Esophagus squamous epithelium (tissue), 5 donors: ENCODE measurements around the gene VSNL1. TPM values are rescaled to one million over a fixed set of nuclear protein-coding genes. Genes with fewer than 3 reads are reported as not detected.
A peak's percentile ranks its signal among the peaks of the same experiment; 100 is the strongest.

Source experiments
- DNase-seq: peaks from one replicate; lab custom pipeline; 2025; lab: John Stamatoyannopoulos, UW
- H3K27ac ChIP-seq, 4 donors: fragments of 200-600 bp; sonication (generic); one replicate each; pipeline ENCODE4 v1.5.1; 2016 to 2019; ENCODE audit warnings: mild to moderate bottlenecking in 1 of 4
- H3K27me3 ChIP-seq, 4 donors: fragments of 200-600 bp; sonication (generic); 1 replicate in 3 of 4; 2 replicates in 1 of 4; pipeline versions ENCODE4 v1.5.1 to v1.6.0; 2017 to 2021; ENCODE audit warnings: antibody characterized with exemption in 1 of 4
- H3K36me3 ChIP-seq, 3 donors: fragments of 200-600 bp; sonication (generic); one replicate each; pipeline ENCODE4 v1.5.1; 2016 to 2019
- H3K4me1 ChIP-seq, 3 donors: fragments of 200-600 bp; sonication (generic); one replicate each; pipeline ENCODE4 v1.5.1; 2017 to 2019
- H3K4me3 ChIP-seq, 4 donors: fragments of 200-600 bp; sonication (generic); 1 replicate in 3 of 4; 2 replicates in 1 of 4; pipeline ENCODE4 v1.5.1; 2016 to 2019; ENCODE audit warnings: mild to moderate bottlenecking in 2 of 4, moderate library complexity in 1 of 4
- H3K9me3 ChIP-seq, 3 donors: fragments of 200-600 bp; sonication (generic); one replicate each; pipeline ENCODE4 v1.5.1; 2016 to 2019
- CTCF ChIP-seq, 6 experiments: fragments of 450-650 bp in 4 of 6; fragments of 200-600 bp in 2 of 6; sonication (generic) in 2 of 6; IDR thresholded peaks; one replicate each; pipeline ENCODE4 v1.5.1; 2016 to 2019; ENCODE audit warnings: antibody characterized with exemption in 6 of 6, mild to moderate bottlenecking in 4 of 6, moderate library complexity in 4 of 6
- POLR2A ChIP-seq, 4 donors: fragments of 450-650 bp; IDR thresholded peaks; one replicate each; pipeline ENCODE4 v1.6.1; 2017; ENCODE audit warnings: antibody characterized with exemption in 4 of 4, mild to moderate bottlenecking in 4 of 4, moderate library complexity in 3 of 4
- WGBS, 2 donors: methylation state at CpG; one replicate each; pipeline ENCODE4 v1.1.5; 2018; 5-methylcytosine and 5-hydroxymethylcytosine counted together
- intact Hi-C: fragments of 100-400 bp; cut with DNase I; formaldehyde crosslinking; loops from one replicate; pipeline ENCODE4 v1.15.0; 2022
- total RNA-seq, 4 donors: library from RNA; depleted of rRNA; stranded (reverse); fragments of >200 nt; gene quantifications; one replicate each; pipeline ENCODE4 v1.1.0, GENCODE V29; 2016
- donor health status: DM: yes; HTN: yes; CAD: no.

Gene VSNL1
- total RNA-seq, 4 donors from 2014 or later, result 39.1 to 88.3 (median 51.0) TPM

- Histone ChIP-seq H3K36me3 (no peaks in the 10 kb centered on the region), H3K9me3 (no peaks in the 10 kb centered on the region), H3K27ac (peak overlapping the region; percentile 10 to 66 (median 61)), H3K4me3 (peak overlapping the region; percentile 37 to 69 (median 50)), H3K4me1 (peaks cover 0 to 13% (median 4%) of the 10 kb centered on the region in 3 donors), H3K27me3 (peaks cover 0 to 6% (median 0%) of the 10 kb centered on the region in 4 donors)
- WGBS, 2 donors, result 34 to 35% methylated on average over 8 of the region's 8 CpGs
- intact Hi-C loops, result no loop called here
- no peak for DNase-seq
- no peak for TF ChIP-seq POLR2A (IDR thresholded peaks at IDR 0.05)
- TF ChIP-seq CTCF (IDR thresholded peaks at IDR 0.05), result no peak
These were observed 22.9 kb upstream of the VSNL1 start for GRCh38 chr2:17517481-17518211.

GRCh38 chr2:17518212-17519154 lies 22.0 kb upstream of the VSNL1 start, which contains the start of gene RAD51AP2:
RAD51AP2 (minus strand) TSS chr2:17518440; CDS start chr2:17518415, 25 bp downstream.
- intact Hi-C loops, result no loop called here
- Histone ChIP-seq H3K4me1 (peaks cover 0 to 13% (median 4%) of the 10 kb centered on the region in 3 donors), H3K27me3 (peaks cover 0 to 6% (median 0%) of the 10 kb centered on the region in 4 donors), H3K4me3 (peak within 1 kb of the TSS; percentile 37 to 69 (median 50)), H3K9me3 (no peaks in the 10 kb centered on the region), H3K36me3 (no peaks in the 10 kb centered on the region), H3K27ac (peak within 1 kb of the TSS; percentile 10 to 66 (median 61))
- DNase-seq, result no peak
- 3 to 4% methylated on average over 15 to 22 of the region's 38 CpGs for WGBS, 2 donors
- no peak for TF ChIP-seq POLR2A (IDR thresholded peaks at IDR 0.05)
- no peak for TF ChIP-seq CTCF (IDR thresholded peaks at IDR 0.05)

GRCh38 chr2:17519486-17519885 lies 21.0 kb upstream of the VSNL1 start:
- peaks cover 0 to 13% (median 4%) of the 10 kb centered on the region in 3 donors for H3K4me1 ChIP-seq
- no peak overlapping the region for H3K27ac ChIP-seq
- H3K27me3 ChIP-seq, result peaks cover 0 to 6% (median 0%) of the 10 kb centered on the region in 4 donors
- no peak for TF ChIP-seq CTCF (IDR thresholded peaks at IDR 0.05)
- no peak for TF ChIP-seq POLR2A (IDR thresholded peaks at IDR 0.05)
- intact Hi-C loops, result no loop called here
- DNase-seq, result no peak
- no peaks in the 10 kb centered on the region for H3K36me3 ChIP-seq
- no peaks in the 10 kb centered on the region for H3K9me3 ChIP-seq
- no peak overlapping the region for H3K4me3 ChIP-seq

- Histone ChIP-seq H3K9me3 (no peaks in the 10 kb centered on the region), H3K27ac (no peak overlapping the region), H3K4me1 (peaks cover 0 to 13% (median 4%) of the 10 kb centered on the region in 3 donors), H3K4me3 (no peak overlapping the region), H3K27me3 (peaks cover 0 to 6% (median 0%) of the 10 kb centered on the region in 4 donors), H3K36me3 (no peaks in the 10 kb centered on the region)
- no peak for TF ChIP-seq CTCF (IDR thresholded peaks at IDR 0.05)
- TF ChIP-seq POLR2A (IDR thresholded peaks at IDR 0.05), result no peak
- intact Hi-C loops, result no loop called here
- WGBS, 2 donors, result 56 to 60% methylated on average over 2 of the region's 2 CpGs
- no peak for DNase-seq
These were observed 19.7 kb upstream of the VSNL1 start for GRCh38 chr2:17520761-17521160.
